Left ventricle myocardium inferior (tissue), 1 donor: Measurements from ENCODE around the gene CFI. TPM values are rescaled to one million over a fixed set of nuclear protein-coding genes. Genes with fewer than 3 reads are reported as not detected.

Source experiments
- DNase-seq: peaks from one replicate; pipeline ENCODE4 v3.0.0-alpha.2; 2020
- H3K27ac ChIP-seq: fragments of 200-600 bp; replicated peaks from 2 replicates; pipeline ENCODE4 v1.8.0; 2021
- H3K27me3 ChIP-seq: fragments of 200-600 bp; 2 replicates; pipeline ENCODE4 v1.8.0; 2021; ENCODE audit warnings: low read depth
- H3K36me3 ChIP-seq: fragments of 200-600 bp; 2 replicates; pipeline ENCODE4 v1.8.0; 2021
- H3K4me1 ChIP-seq: fragments of 200-600 bp; 2 replicates; pipeline ENCODE4 v1.8.0; 2021
- H3K4me3 ChIP-seq: fragments of 200-600 bp; 2 replicates; pipeline ENCODE4 v1.8.0; 2021; ENCODE audit warnings: mild to moderate bottlenecking, moderate library complexity
- H3K9me3 ChIP-seq: fragments of 200-600 bp; replicated peaks from 2 replicates; pipeline ENCODE4 v1.8.0; 2021
- intact Hi-C: fragments of 100-400 bp; cut with micrococcal nuclease; formaldehyde crosslinking; loops from one replicate; pipeline ENCODE4 v1.11.0; 2022
- total RNA-seq: library from RNA; stranded (reverse); fragmentation: NEBNext Ultra II Directional; extraction: Animal tissue kit (Norgen Biotek cat#: 25700); gene quantifications from one replicate; pipeline ENCODE4 v1.2.1, GENCODE V29; 2021
- TF ChIP-seq, protein P1 (sequence below): fragments of 200-600 bp; IDR thresholded peaks from 2 replicates; pipeline ENCODE4 v1.8.0; 2021; ENCODE audit warnings: antibody characterized with exemption, mild to moderate bottlenecking, borderline replicate concordance
- donor health status: DM: no; HTN: yes; CAD: no; lungs with severe emphysema.

The CFI gene
- total RNA-seq, 1 donor from 2014 or later = 6.8 TPM

DNA sequence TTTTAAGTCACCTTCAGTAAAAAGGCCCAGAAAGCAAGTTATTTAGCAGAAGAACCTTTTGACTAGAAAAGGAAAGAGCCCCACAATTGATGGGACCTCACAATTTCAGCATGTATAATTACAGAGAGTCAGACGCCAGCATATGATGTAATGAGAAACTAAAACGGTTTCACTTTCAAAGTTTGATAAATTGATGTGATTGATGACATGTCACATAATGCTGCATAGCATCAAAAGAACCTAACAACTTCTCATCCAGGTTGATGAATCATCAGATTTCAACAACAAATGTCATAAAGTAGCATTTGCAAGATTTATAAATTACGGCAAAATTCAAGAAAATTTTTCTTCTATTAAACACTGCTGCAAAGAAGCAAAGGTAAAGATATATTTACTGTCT is 9.9 kb upstream of the CFI start:
- no peaks in the 10 kb centered on the region for H3K36me3 ChIP-seq
- no peak for DNase-seq
- no peak overlapping the region for H3K4me3 ChIP-seq
- H3K27ac ChIP-seq = no peak overlapping the region
- intact Hi-C loops = no loop called here
- H3K27me3 ChIP-seq = no peaks in the 10 kb centered on the region
- TF ChIP-seq, protein P1, sequence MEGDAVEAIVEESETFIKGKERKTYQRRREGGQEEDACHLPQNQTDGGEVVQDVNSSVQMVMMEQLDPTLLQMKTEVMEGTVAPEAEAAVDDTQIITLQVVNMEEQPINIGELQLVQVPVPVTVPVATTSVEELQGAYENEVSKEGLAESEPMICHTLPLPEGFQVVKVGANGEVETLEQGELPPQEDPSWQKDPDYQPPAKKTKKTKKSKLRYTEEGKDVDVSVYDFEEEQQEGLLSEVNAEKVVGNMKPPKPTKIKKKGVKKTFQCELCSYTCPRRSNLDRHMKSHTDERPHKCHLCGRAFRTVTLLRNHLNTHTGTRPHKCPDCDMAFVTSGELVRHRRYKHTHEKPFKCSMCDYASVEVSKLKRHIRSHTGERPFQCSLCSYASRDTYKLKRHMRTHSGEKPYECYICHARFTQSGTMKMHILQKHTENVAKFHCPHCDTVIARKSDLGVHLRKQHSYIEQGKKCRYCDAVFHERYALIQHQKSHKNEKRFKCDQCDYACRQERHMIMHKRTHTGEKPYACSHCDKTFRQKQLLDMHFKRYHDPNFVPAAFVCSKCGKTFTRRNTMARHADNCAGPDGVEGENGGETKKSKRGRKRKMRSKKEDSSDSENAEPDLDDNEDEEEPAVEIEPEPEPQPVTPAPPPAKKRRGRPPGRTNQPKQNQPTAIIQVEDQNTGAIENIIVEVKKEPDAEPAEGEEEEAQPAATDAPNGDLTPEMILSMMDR = no peak
- H3K9me3 ChIP-seq = no peaks in the 10 kb centered on the region
- H3K4me1 ChIP-seq = peaks cover 24% of the 10 kb centered on the region

DNA sequence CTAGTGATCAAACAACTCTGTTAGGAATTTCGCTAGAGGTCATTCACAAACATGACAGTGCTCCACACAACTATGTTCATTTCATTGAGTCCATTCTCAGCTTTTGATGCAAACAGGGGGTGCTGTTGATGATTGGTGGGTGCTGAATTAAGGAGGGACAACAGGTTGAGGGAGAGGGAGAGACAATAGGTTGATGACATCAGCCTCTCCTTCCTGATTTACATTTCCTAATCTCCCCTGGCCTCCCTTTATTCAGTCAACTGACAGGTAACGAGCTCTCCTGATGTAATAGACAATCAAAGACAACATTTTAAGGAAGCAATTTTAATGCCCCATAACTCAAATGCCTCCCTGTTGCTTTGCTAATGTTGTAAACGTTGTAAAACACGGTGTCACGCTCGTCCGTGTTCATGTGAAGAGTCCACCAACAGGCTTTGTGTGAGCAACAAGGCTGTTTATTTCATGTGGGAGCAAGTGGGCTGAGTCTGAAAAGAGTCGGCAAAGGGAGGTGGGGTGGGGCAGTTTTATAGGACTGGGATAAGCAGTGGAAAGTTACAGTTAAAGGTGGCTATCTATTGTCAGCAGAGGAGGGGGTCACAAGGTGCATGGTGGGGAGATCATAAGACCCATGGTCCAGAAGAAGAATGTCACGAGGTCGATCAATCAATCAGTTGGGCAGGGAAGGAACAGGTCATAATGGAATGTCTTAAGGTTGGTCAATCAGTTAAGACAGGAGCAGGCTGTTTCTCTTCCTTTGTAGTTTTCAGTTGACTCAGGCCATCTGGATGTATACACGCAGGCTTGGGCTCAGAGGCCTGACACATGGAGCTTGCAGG is 9.0 kb upstream of the CFI start:
- H3K9me3 ChIP-seq = no peaks in the 10 kb centered on the region
- DNase-seq = no peak
- TF ChIP-seq, protein P1 = no peak
- H3K4me1 ChIP-seq = peaks cover 15% of the 10 kb centered on the region
- no peak overlapping the region for H3K4me3 ChIP-seq
- H3K27me3 ChIP-seq = no peaks in the 10 kb centered on the region
- no peaks in the 10 kb centered on the region for H3K36me3 ChIP-seq
- H3K27ac ChIP-seq = no peak overlapping the region
- intact Hi-C loops = no loop called here

DNA sequence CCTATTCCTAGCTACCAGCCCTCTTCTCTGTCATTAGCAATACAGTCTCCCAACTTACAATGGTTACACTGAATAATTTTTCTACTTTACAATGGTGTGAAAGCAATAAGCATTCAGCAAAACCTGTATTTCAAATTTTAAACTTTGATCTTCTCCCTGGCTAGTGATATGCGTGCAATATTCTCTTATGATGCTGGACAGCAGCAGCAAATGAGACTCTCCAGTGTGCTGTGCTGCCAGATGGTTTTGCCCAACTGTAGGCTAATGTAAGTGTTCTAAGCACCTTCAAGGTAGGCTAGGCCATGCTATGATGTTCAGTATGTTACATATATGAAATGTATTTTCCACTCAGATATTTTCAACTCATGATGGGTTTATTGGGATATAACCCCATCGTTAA is 7.9 kb upstream of the CFI start:
- intact Hi-C loops = no loop called here
- no peaks in the 10 kb centered on the region for H3K27me3 ChIP-seq
- TF ChIP-seq, protein P1 = no peak
- no peak overlapping the region for H3K27ac ChIP-seq
- no peaks in the 10 kb centered on the region for H3K36me3 ChIP-seq
- no peak for DNase-seq
- H3K4me3 ChIP-seq = no peak overlapping the region
- H3K9me3 ChIP-seq = no peaks in the 10 kb centered on the region
- H3K4me1 ChIP-seq = peaks cover 4% of the 10 kb centered on the region

DNA sequence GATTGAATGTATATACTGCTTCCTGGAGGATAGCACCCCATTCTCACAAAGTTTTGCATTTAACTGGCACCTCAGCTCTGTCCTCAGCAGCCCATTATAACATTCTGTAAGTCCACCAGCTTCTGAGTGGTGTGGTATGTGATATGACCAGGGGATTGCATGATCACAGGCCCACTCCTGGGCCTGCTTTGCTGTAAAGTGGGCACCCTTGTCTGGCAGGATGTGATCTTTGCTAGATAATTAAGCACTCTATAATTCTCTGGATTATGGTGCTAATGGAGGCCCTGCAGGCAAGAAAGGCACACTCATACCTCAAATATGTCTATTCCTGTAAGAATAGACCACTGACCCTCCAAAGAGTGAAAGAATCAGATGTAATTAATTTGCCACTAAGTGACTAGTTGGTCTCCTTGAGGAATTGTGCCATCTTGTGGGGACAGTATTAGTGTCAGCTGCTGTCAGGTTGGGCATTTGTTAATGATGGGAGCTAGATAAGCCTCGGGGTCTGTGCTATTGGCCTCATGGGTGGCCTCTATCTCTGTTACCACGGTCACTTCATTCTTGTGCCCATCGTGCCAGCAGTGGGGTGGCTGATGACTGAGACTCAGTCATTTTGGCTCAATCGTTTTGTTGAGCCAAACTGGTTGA is 2.2 kb upstream of the CFI start:
- Histone ChIP-seq H3K27ac (no peak overlapping the region), H3K27me3 (no peaks in the 10 kb centered on the region), H3K4me1 (peaks cover 5% of the 10 kb centered on the region), H3K4me3 (no peak overlapping the region), H3K36me3 (no peaks in the 10 kb centered on the region), H3K9me3 (no peaks in the 10 kb centered on the region)
- DNase-seq = no peak
- TF ChIP-seq, protein P1 = peak; percentile 56
- intact Hi-C loops = no loop called here

DNA sequence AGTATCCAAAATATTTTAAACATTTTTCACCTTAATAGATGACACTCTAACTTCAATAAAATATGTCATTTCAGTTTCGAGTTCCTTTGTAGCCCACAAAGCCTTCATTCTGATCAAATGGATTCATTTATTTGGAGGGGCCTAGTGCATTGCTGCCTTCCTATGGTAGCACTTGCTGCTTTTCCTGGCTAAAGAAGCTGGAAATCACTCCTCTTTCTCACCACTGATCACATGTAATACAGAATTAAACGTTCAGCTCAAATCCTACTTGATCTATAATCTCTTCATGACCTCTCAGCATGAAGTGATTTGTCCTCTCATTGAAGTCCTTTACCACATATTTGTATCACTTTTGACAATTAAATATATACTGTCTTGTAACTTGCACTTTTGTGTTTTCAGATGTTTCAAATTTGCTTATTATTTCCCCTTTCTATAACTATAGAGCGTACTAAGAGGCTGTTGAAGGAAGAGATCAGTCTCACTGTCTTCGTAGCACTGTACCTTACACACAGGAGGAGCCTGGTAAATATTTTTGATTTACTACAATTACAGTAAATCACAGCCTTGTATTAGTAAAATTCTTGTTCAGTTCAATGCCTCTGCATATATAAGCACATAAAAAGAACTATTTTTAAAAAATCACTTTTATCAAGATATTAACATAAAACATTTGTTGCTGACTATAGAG is 555 bp downstream of the CFI start:
- H3K27me3 ChIP-seq = no peaks in the 10 kb centered on the region
- intact Hi-C loops = no loop called here
- TF ChIP-seq, protein P1 = no peak
- H3K27ac ChIP-seq = peak overlapping the region; percentile 75
- no peaks in the 10 kb centered on the region for H3K36me3 ChIP-seq
- peak overlapping the region; percentile 61 for H3K4me3 ChIP-seq
- H3K4me1 ChIP-seq = peaks cover 5% of the 10 kb centered on the region
- H3K9me3 ChIP-seq = peaks cover 18% of the 10 kb centered on the region
- no peak for DNase-seq
